OCI-LY3 (cell line): ENCODE measurements around the gene MRC1.

Experiments
- CTCF ChIP-seq: fragments of 200-600, 300-600 bp; sonication (generic); IDR thresholded peaks from 2 replicates; pipeline ENCODE4 v1.5.1; 2014; ENCODE audit warnings: antibody characterized with exemption, low read length, low read depth
- EZH2phosphoT487 ChIP-seq: fragments of 200-600 bp; shearing (Covaris generic); IDR thresholded peaks from 2 replicates; pipeline ENCODE4 v1.6.1; 2018; ENCODE audit warnings: antibody characterized with exemption, mixed run types, low read depth

DNA sequence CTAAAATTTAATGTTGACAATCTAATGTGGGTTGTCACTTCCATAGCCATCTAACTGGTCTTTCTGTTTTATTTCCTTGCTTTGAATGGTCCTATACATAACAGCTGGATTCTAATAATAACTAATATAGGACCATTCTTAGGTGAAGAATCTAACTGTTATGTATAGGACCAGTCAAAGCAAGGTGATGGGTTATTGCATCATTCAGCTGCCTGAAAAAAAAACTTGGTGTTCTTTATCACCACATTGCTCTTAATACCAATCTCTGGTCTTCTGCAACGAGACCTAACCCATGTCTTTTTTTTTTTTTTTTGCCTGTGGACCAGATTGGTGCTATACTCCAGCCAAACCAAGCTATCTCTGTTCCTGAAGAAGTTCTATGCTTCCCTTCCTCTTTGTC lies 96.9 kb downstream of the MRC1 start:
- TF ChIP-seq CTCF (no peak), EZH2phosphoT487 (no peak)
